ENCODE measurements around the gene LRMDA.

LRMDA gene

GRCh38 chr10:75658915-75659314, 227.5 kb downstream of the LRMDA start:
- H3K27me3 ChIP-seq (ENCODE audit: insufficient read depth, low read length): peaks cover 5% of the 10 kb centered on the region
- H3K9me3 ChIP-seq (ENCODE audit: low read length): no peaks in the 10 kb centered on the region
- no peak overlapping the region for H2AFZ ChIP-seq (ENCODE audit: low read depth, low read length)
- H3K4me3 ChIP-seq (ENCODE audit: low read length): no peak overlapping the region
- H3K4me1 ChIP-seq (ENCODE audit: insufficient read depth, low read length): no peaks in the 10 kb centered on the region
- no peaks in the 10 kb centered on the region for H3K36me3 ChIP-seq (ENCODE audit: insufficient read depth, low read length)

- Histone ChIP-seq H3K4me3 (ENCODE audit: low read length) (no peak overlapping the region), H2AFZ (ENCODE audit: low read depth, low read length) (no peak overlapping the region), H3K27me3 (ENCODE audit: insufficient read depth, low read length) (peaks cover 5% of the 10 kb centered on the region), H3K36me3 (ENCODE audit: insufficient read depth, low read length) (no peaks in the 10 kb centered on the region), H3K4me1 (ENCODE audit: insufficient read depth, low read length) (no peaks in the 10 kb centered on the region), H3K9me3 (ENCODE audit: low read length) (no peaks in the 10 kb centered on the region)
Observed at GRCh38 chr10:75660823-75661222, 229.4 kb downstream of the LRMDA start.

- peaks cover 5% of the 10 kb centered on the region for H3K27me3 ChIP-seq (ENCODE audit: insufficient read depth, low read length)
- no peaks in the 10 kb centered on the region for H3K4me1 ChIP-seq (ENCODE audit: insufficient read depth, low read length)
- H3K36me3 ChIP-seq (ENCODE audit: insufficient read depth, low read length): no peaks in the 10 kb centered on the region
- H2AFZ ChIP-seq (ENCODE audit: low read depth, low read length): no peak overlapping the region
- no peaks in the 10 kb centered on the region for H3K9me3 ChIP-seq (ENCODE audit: low read length)
- H3K4me3 ChIP-seq (ENCODE audit: low read length): no peak overlapping the region
Observed at GRCh38 chr10:75662715-75663114, 231.3 kb downstream of the LRMDA start.

GRCh38 chr10:75663947-75664664, 232.7 kb downstream of the LRMDA start:
- no peaks in the 10 kb centered on the region for H3K36me3 ChIP-seq (ENCODE audit: insufficient read depth, low read length)
- H3K27me3 ChIP-seq (ENCODE audit: insufficient read depth, low read length): no peaks in the 10 kb centered on the region
- H3K9me3 ChIP-seq (ENCODE audit: low read length): no peaks in the 10 kb centered on the region
- no peak overlapping the region for H3K4me3 ChIP-seq (ENCODE audit: low read length)
- H3K4me1 ChIP-seq (ENCODE audit: insufficient read depth, low read length): no peaks in the 10 kb centered on the region
- no peak overlapping the region for H2AFZ ChIP-seq (ENCODE audit: low read depth, low read length)

GRCh38 chr10:75664968-75665367, 233.5 kb downstream of the LRMDA start:
- Histone ChIP-seq H2AFZ (ENCODE audit: low read depth, low read length) (no peak overlapping the region), H3K4me3 (ENCODE audit: low read length) (no peak overlapping the region)

GRCh38 chr10:75665707-75666106, 234.3 kb downstream of the LRMDA start:
- Histone ChIP-seq H3K27me3 (ENCODE audit: insufficient read depth, low read length) (no peaks in the 10 kb centered on the region), H3K4me3 (ENCODE audit: low read length) (no peak overlapping the region), H3K4me1 (ENCODE audit: insufficient read depth, low read length) (no peaks in the 10 kb centered on the region), H2AFZ (ENCODE audit: low read depth, low read length) (no peak overlapping the region), H3K36me3 (ENCODE audit: insufficient read depth, low read length) (no peaks in the 10 kb centered on the region), H3K9me3 (ENCODE audit: low read length) (no peaks in the 10 kb centered on the region)

More at GRCh38 chr10:75664968-75665367, 233.5 kb downstream of the LRMDA start:
- Histone ChIP-seq H3K36me3 (ENCODE audit: insufficient read depth, low read length) (no peaks in the 10 kb centered on the region), H3K4me1 (ENCODE audit: insufficient read depth, low read length) (no peaks in the 10 kb centered on the region), H3K27me3 (ENCODE audit: insufficient read depth, low read length) (no peaks in the 10 kb centered on the region), H3K9me3 (ENCODE audit: low read length) (no peaks in the 10 kb centered on the region)

GRCh38 chr10:75672111-75672671, 240.8 kb downstream of the LRMDA start:
- Histone ChIP-seq H3K27me3 (ENCODE audit: insufficient read depth, low read length) (no peaks in the 10 kb centered on the region), H3K4me3 (ENCODE audit: low read length) (no peak overlapping the region), H2AFZ (ENCODE audit: low read depth, low read length) (no peak overlapping the region), H3K9me3 (ENCODE audit: low read length) (no peaks in the 10 kb centered on the region), H3K36me3 (ENCODE audit: insufficient read depth, low read length) (no peaks in the 10 kb centered on the region), H3K4me1 (ENCODE audit: insufficient read depth, low read length) (no peaks in the 10 kb centered on the region)

GRCh38 chr10:75672842-75673241, 241.4 kb downstream of the LRMDA start:
- no peak overlapping the region for H3K4me3 ChIP-seq (ENCODE audit: low read length)
- H3K4me1 ChIP-seq (ENCODE audit: insufficient read depth, low read length): no peaks in the 10 kb centered on the region
- no peaks in the 10 kb centered on the region for H3K36me3 ChIP-seq (ENCODE audit: insufficient read depth, low read length)

GRCh38 chr10:75677541-75677940, 246.1 kb downstream of the LRMDA start:
- H2AFZ ChIP-seq (ENCODE audit: low read depth, low read length): no peak overlapping the region
- H3K36me3 ChIP-seq (ENCODE audit: insufficient read depth, low read length): no peaks in the 10 kb centered on the region
- no peak overlapping the region for H3K4me3 ChIP-seq (ENCODE audit: low read length)

More at GRCh38 chr10:75672842-75673241, 241.4 kb downstream of the LRMDA start:
- Histone ChIP-seq H3K27me3 (ENCODE audit: insufficient read depth, low read length) (no peaks in the 10 kb centered on the region), H3K9me3 (ENCODE audit: low read length) (no peaks in the 10 kb centered on the region), H2AFZ (ENCODE audit: low read depth, low read length) (no peak overlapping the region)

GRCh38 chr10:75678527-75678926, 247.1 kb downstream of the LRMDA start:
- H2AFZ ChIP-seq (ENCODE audit: low read depth, low read length): no peak overlapping the region
- no peaks in the 10 kb centered on the region for H3K36me3 ChIP-seq (ENCODE audit: insufficient read depth, low read length)
- no peaks in the 10 kb centered on the region for H3K4me1 ChIP-seq (ENCODE audit: insufficient read depth, low read length)
- H3K27me3 ChIP-seq (ENCODE audit: insufficient read depth, low read length): no peaks in the 10 kb centered on the region
- no peak overlapping the region for H3K4me3 ChIP-seq (ENCODE audit: low read length)
- H3K9me3 ChIP-seq (ENCODE audit: low read length): no peaks in the 10 kb centered on the region

More at GRCh38 chr10:75677541-75677940, 246.1 kb downstream of the LRMDA start:
- Histone ChIP-seq H3K4me1 (ENCODE audit: insufficient read depth, low read length) (no peaks in the 10 kb centered on the region), H3K9me3 (ENCODE audit: low read length) (no peaks in the 10 kb centered on the region), H3K27me3 (ENCODE audit: insufficient read depth, low read length) (no peaks in the 10 kb centered on the region)

GRCh38 chr10:75679536-75679935, 248.1 kb downstream of the LRMDA start:
- Histone ChIP-seq H2AFZ (ENCODE audit: low read depth, low read length) (no peak overlapping the region), H3K36me3 (ENCODE audit: insufficient read depth, low read length) (no peaks in the 10 kb centered on the region), H3K9me3 (ENCODE audit: low read length) (no peaks in the 10 kb centered on the region), H3K4me1 (ENCODE audit: insufficient read depth, low read length) (no peaks in the 10 kb centered on the region), H3K27me3 (ENCODE audit: insufficient read depth, low read length) (no peaks in the 10 kb centered on the region), H3K4me3 (ENCODE audit: low read length) (no peak overlapping the region)

- Histone ChIP-seq H2AFZ (ENCODE audit: low read depth, low read length) (no peak overlapping the region), H3K4me1 (ENCODE audit: insufficient read depth, low read length) (no peaks in the 10 kb centered on the region), H3K36me3 (ENCODE audit: insufficient read depth, low read length) (no peaks in the 10 kb centered on the region), H3K9me3 (ENCODE audit: low read length) (no peaks in the 10 kb centered on the region), H3K4me3 (ENCODE audit: low read length) (no peak overlapping the region), H3K27me3 (ENCODE audit: insufficient read depth, low read length) (no peaks in the 10 kb centered on the region)
Observed at GRCh38 chr10:75681334-75681733, 249.9 kb downstream of the LRMDA start.

- Histone ChIP-seq H3K4me3 (ENCODE audit: low read length) (no peak overlapping the region), H3K27me3 (ENCODE audit: insufficient read depth, low read length) (no peaks in the 10 kb centered on the region), H2AFZ (ENCODE audit: low read depth, low read length) (no peak overlapping the region), H3K36me3 (ENCODE audit: insufficient read depth, low read length) (no peaks in the 10 kb centered on the region), H3K4me1 (ENCODE audit: insufficient read depth, low read length) (no peaks in the 10 kb centered on the region), H3K9me3 (ENCODE audit: low read length) (no peaks in the 10 kb centered on the region)
Observed at GRCh38 chr10:75682649-75683557, 251.5 kb downstream of the LRMDA start.
